ENCODE results near the gene GOLT1B. TPM values are rescaled to one million over a fixed set of nuclear protein-coding genes. Genes with fewer than 3 reads are reported as not detected.

GOLT1B gene
- total RNA-seq, 1 experiment from 2014 or later = 58.6 TPM

- Mint-ChIP-seq H3K27me3 (ENCODE audit: insufficient read depth, unreplicated experiment) (no peaks in the 10 kb centered on the region), H3K9me3 (ENCODE audit: unreplicated experiment) (no peaks in the 10 kb centered on the region), H3K4me1 (ENCODE audit: insufficient read depth, unreplicated experiment) (no peaks in the 10 kb centered on the region), H3K36me3 (ENCODE audit: insufficient read depth, unreplicated experiment) (no peaks in the 10 kb centered on the region), H3K4me3 (ENCODE audit: unreplicated experiment) (no peak overlapping the region), H3K27ac (ENCODE audit: low read depth, unreplicated experiment) (no peak overlapping the region)
- ChIA-PET POLR2A (interaction anchor here (0.6 to 1.1 kb wide), 2 partner anchors 15 to 957 kb away, joined by 3 to 4 read pairs; no protein-coding TSS in a partner anchor), CTCF (no interaction called here)
- no peak for TF ChIP-seq CTCF (IDR thresholded peaks at IDR 0.05; ENCODE audit: unreplicated experiment)
- no TSS peak for BruUV-seq (replicated peaks)
- DNase-seq (ENCODE audit: unreplicated experiment) = no peak
- intact Hi-C loops (cut with micrococcal nuclease) = no loop called here
These were observed 45.1 kb downstream of the GOLT1B start for GRCh38 chr12:21546716-21547115.

- BruUV-seq (replicated peaks) = no TSS peak
- CTCF ChIA-PET = no interaction called here
- no peak overlapping the region for H3K27ac Mint-ChIP-seq (ENCODE audit: low read depth, unreplicated experiment)
These were observed 45.8 kb downstream of the GOLT1B start for GRCh38 chr12:21547437-21547836.

GRCh38 chr12:21551841-21552465 is 50.4 kb downstream of the GOLT1B start:
- POLR2A ChIA-PET = interaction anchor here (0.6 to 1.1 kb wide), 2 partner anchors 13 to 23 kb away, joined by 3 to 4 read pairs; no protein-coding TSS in a partner anchor
- H3K4me3 Mint-ChIP-seq (ENCODE audit: unreplicated experiment) = no peak overlapping the region
- no peaks in the 10 kb centered on the region for H3K4me1 Mint-ChIP-seq (ENCODE audit: insufficient read depth, unreplicated experiment)
- no TSS peak for BruUV-seq (replicated peaks)
- no peak for TF ChIP-seq CTCF (IDR thresholded peaks at IDR 0.05; ENCODE audit: unreplicated experiment)
- intact Hi-C loops (cut with micrococcal nuclease) = no loop called here
- CTCF ChIA-PET = no interaction called here
- DNase-seq (ENCODE audit: unreplicated experiment) = no peak
- no peaks in the 10 kb centered on the region for H3K36me3 Mint-ChIP-seq (ENCODE audit: insufficient read depth, unreplicated experiment)
- no peaks in the 10 kb centered on the region for H3K9me3 Mint-ChIP-seq (ENCODE audit: unreplicated experiment)
- H3K27me3 Mint-ChIP-seq (ENCODE audit: insufficient read depth, unreplicated experiment) = no peaks in the 10 kb centered on the region
- H3K27ac Mint-ChIP-seq (ENCODE audit: low read depth, unreplicated experiment) = no peak overlapping the region

More at GRCh38 chr12:21547437-21547836, 45.8 kb downstream of the GOLT1B start:
- TF ChIP-seq CTCF (IDR thresholded peaks at IDR 0.05; ENCODE audit: unreplicated experiment) = no peak
- POLR2A ChIA-PET = interaction anchor here (0.7 to 1.1 kb wide), 2 partner anchors 12 to 14 kb away, joined by 3 read pairs; no protein-coding TSS in a partner anchor
- intact Hi-C loops (cut with micrococcal nuclease) = no loop called here
- no peaks in the 10 kb centered on the region for H3K9me3 Mint-ChIP-seq (ENCODE audit: unreplicated experiment)
- H3K4me3 Mint-ChIP-seq (ENCODE audit: unreplicated experiment) = no peak overlapping the region
- H3K27me3 Mint-ChIP-seq (ENCODE audit: insufficient read depth, unreplicated experiment) = no peaks in the 10 kb centered on the region
- no peaks in the 10 kb centered on the region for H3K36me3 Mint-ChIP-seq (ENCODE audit: insufficient read depth, unreplicated experiment)
- H3K4me1 Mint-ChIP-seq (ENCODE audit: insufficient read depth, unreplicated experiment) = no peaks in the 10 kb centered on the region
- DNase-seq (ENCODE audit: unreplicated experiment) = no peak

GRCh38 chr12:21552635-21553328 is 51.2 kb downstream of the GOLT1B start:
- Mint-ChIP-seq H3K36me3 (ENCODE audit: insufficient read depth, unreplicated experiment) (no peaks in the 10 kb centered on the region), H3K9me3 (ENCODE audit: unreplicated experiment) (no peaks in the 10 kb centered on the region), H3K27ac (ENCODE audit: low read depth, unreplicated experiment) (no peak overlapping the region), H3K27me3 (ENCODE audit: insufficient read depth, unreplicated experiment) (no peaks in the 10 kb centered on the region), H3K4me1 (ENCODE audit: insufficient read depth, unreplicated experiment) (no peaks in the 10 kb centered on the region), H3K4me3 (ENCODE audit: unreplicated experiment) (no peak overlapping the region)
- DNase-seq (ENCODE audit: unreplicated experiment) = no peak
- intact Hi-C loops (cut with micrococcal nuclease) = no loop called here
- no peak for TF ChIP-seq CTCF (IDR thresholded peaks at IDR 0.05; ENCODE audit: unreplicated experiment)
- no TSS peak for BruUV-seq (replicated peaks)
- POLR2A ChIA-PET = no interaction called here
- CTCF ChIA-PET = no interaction called here
